BE2C (cell line): ENCODE results near the gene OR51D1.

ENCODE experiments used
- DNase-seq: peaks from one replicate; pipeline ENCODE4 v3.0.0-alpha.2; 2020
- H3K27me3 ChIP-seq: fragments of 250-450 bp; sonication (Bioruptor Pico); 2 replicates; pipeline ENCODE4 v1.5.1; 2020; ENCODE audit warnings: mild to moderate bottlenecking
- H3K36me3 ChIP-seq: fragments of 250-450 bp; sonication (Bioruptor Pico); 2 replicates; pipeline ENCODE4 v1.5.1; 2020; ENCODE audit warnings: mild to moderate bottlenecking
- H3K4me1 ChIP-seq: fragments of 250-450 bp; sonication (Bioruptor Pico); 2 replicates; pipeline ENCODE4 v1.5.1; 2020
- H3K4me3 ChIP-seq: 2 replicates; pipeline ENCODE4 v1.5.1; 2011; ENCODE audit warnings: low read depth, low read length
- H3K9me3 ChIP-seq: fragments of 250-450 bp; sonication (Bioruptor Pico); 2 replicates; pipeline ENCODE4 v1.5.1; 2020
- CTCF ChIP-seq: IDR thresholded peaks from 2 replicates; pipeline ENCODE4 v1.5.1; 2012; ENCODE audit warnings: mild to moderate bottlenecking, low read depth, low read length

Gene OR51D1

GRCh38 chr11:4654635-4655369 is 17.5 kb downstream of the OR51D1 start:
- Histone ChIP-seq H3K36me3 (no peaks in the 10 kb centered on the region), H3K27me3 (no peaks in the 10 kb centered on the region), H3K9me3 (no peaks in the 10 kb centered on the region), H3K4me1 (no peaks in the 10 kb centered on the region), H3K4me3 (no peak overlapping the region)
- DNase-seq: no peak
- TF ChIP-seq CTCF: no peak

GRCh38 chr11:4658629-4659445 is 21.6 kb downstream of the OR51D1 start:
- Histone ChIP-seq H3K4me1 (no peaks in the 10 kb centered on the region), H3K27me3 (no peaks in the 10 kb centered on the region), H3K4me3 (no peak overlapping the region), H3K9me3 (no peaks in the 10 kb centered on the region), H3K36me3 (no peaks in the 10 kb centered on the region)
- no peak for TF ChIP-seq CTCF
- DNase-seq: no peak

- no peak for TF ChIP-seq CTCF
- DNase-seq: no peak
- H3K36me3 ChIP-seq: no peaks in the 10 kb centered on the region
- no peaks in the 10 kb centered on the region for H3K27me3 ChIP-seq
- no peaks in the 10 kb centered on the region for H3K9me3 ChIP-seq
- no peaks in the 10 kb centered on the region for H3K4me1 ChIP-seq
- no peak overlapping the region for H3K4me3 ChIP-seq
Observed at GRCh38 chr11:4662876-4663275, 25.6 kb downstream of the OR51D1 start.

- DNase-seq: no peak
- Histone ChIP-seq H3K4me3 (no peak overlapping the region), H3K4me1 (no peaks in the 10 kb centered on the region), H3K36me3 (no peaks in the 10 kb centered on the region), H3K27me3 (no peaks in the 10 kb centered on the region), H3K9me3 (no peaks in the 10 kb centered on the region)
- no peak for TF ChIP-seq CTCF
Observed at GRCh38 chr11:4664183-4664582, 26.9 kb downstream of the OR51D1 start.

GRCh38 chr11:4664786-4665185 is 27.5 kb downstream of the OR51D1 start:
- H3K9me3 ChIP-seq: no peaks in the 10 kb centered on the region
- H3K4me1 ChIP-seq: no peaks in the 10 kb centered on the region
- no peak for TF ChIP-seq CTCF
- no peaks in the 10 kb centered on the region for H3K27me3 ChIP-seq
- H3K36me3 ChIP-seq: no peaks in the 10 kb centered on the region
- no peak for DNase-seq
- H3K4me3 ChIP-seq: no peak overlapping the region

GRCh38 chr11:4665424-4665823 is 28.1 kb downstream of the OR51D1 start:
- Histone ChIP-seq H3K4me3 (no peak overlapping the region), H3K36me3 (no peaks in the 10 kb centered on the region), H3K9me3 (no peaks in the 10 kb centered on the region), H3K4me1 (no peaks in the 10 kb centered on the region), H3K27me3 (no peaks in the 10 kb centered on the region)
- DNase-seq: no peak
- TF ChIP-seq CTCF: no peak
